ENCODE data around the gene RIMBP3C.
"Not testable (repeated sequence)": the region's sequence is repeated elsewhere in the genome, so short reads cannot be mapped to it uniquely, and the experiment has no call there.

The RIMBP3C gene, protein sequence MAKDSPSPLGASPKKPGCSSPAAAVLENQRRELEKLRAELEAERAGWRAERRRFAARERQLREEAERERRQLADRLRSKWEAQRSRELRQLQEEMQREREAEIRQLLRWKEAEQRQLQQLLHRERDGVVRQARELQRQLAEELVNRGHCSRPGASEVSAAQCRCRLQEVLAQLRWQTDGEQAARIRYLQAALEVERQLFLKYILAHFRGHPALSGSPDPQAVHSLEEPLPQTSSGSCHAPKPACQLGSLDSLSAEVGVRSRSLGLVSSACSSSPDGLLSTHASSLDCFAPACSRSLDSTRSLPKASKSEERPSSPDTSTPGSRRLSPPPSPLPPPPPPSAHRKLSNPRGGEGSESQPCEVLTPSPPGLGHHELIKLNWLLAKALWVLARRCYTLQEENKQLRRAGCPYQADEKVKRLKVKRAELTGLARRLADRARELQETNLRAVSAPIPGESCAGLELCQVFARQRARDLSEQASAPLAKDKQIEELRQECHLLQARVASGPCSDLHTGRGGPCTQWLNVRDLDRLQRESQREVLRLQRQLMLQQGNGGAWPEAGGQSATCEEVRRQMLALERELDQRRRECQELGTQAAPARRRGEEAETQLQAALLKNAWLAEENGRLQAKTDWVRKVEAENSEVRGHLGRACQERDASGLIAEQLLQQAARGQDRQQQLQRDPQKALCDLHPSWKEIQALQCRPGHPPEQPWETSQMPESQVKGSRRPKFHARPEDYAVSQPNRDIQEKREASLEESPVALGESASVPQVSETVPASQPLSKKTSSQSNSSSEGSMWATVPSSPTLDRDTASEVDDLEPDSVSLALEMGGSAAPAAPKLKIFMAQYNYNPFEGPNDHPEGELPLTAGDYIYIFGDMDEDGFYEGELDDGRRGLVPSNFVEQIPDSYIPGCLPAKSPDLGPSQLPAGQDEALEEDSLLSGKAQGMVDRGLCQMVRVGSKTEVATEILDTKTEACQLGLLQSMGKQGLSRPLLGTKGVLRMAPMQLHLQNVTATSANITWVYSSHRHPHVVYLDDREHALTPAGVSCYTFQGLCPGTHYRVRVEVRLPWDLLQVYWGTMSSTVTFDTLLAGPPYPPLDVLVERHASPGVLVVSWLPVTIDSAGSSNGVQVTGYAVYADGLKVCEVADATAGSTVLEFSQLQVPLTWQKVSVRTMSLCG (N-terminal part only)

GRCh38 chr22:21551361-21551760, at the start of gene RIMBP3C:
TSS of gene RIMBP3C (minus strand) at chr22:21551461. CDS start at chr22:21550976, 485 bp downstream.
- not testable (repeated sequence) for DNase-seq (ENCODE audit: low read depth in 2 of 2)

DNA sequence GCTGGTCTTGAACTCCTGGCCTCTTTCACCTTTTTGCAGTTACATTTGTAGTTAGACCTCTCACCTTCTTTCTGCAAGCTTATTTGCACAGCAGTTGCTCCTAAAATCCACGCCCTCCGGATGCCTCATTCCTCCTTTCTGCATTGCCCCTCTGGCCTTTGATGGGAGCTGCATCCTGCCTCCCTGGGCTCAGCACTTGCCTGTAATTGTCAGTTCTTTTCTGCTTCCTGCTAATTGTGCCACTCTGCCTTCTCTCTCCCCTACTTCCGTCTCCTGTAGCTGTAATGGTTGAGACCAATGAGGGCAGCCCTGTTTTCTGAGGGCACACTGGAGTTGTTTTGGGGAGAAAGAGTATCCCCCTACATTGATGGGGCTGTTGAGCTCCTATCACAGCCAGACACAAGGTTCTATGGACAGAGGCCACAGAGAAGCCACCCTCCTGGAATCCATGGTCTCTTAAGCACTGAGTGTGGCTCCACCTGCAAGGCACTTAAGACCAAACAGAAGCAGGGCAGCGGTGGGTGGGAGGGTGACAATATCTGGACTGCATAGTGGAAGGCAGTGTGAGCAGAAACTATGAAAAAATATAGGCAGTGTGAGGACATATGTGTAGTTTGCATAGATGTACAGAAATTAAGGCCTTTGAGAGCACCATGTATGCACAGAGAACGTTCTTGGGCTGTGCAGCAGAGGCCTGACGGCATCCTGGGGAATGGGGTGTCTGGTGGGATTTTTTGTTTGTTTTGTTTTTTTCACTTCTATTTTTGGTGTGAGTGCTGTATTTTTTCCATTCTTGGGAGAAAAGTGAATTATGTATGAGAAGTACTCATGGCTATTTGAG, 48.0 kb upstream of the RIMBP3C start:
- no peak for DNase-seq (ENCODE audit: low read depth in 2 of 2)

- no peak for DNase-seq (ENCODE audit: low read depth in 2 of 2)
These were observed 47.0 kb upstream of the RIMBP3C start for GRCh38 chr22:21598302-21598701.

GRCh38 chr22:21596356-21597135, 45.3 kb upstream of the RIMBP3C start:
- DNase-seq (ENCODE audit: low read depth in 2 of 2), result not testable (repeated sequence)

DNA sequence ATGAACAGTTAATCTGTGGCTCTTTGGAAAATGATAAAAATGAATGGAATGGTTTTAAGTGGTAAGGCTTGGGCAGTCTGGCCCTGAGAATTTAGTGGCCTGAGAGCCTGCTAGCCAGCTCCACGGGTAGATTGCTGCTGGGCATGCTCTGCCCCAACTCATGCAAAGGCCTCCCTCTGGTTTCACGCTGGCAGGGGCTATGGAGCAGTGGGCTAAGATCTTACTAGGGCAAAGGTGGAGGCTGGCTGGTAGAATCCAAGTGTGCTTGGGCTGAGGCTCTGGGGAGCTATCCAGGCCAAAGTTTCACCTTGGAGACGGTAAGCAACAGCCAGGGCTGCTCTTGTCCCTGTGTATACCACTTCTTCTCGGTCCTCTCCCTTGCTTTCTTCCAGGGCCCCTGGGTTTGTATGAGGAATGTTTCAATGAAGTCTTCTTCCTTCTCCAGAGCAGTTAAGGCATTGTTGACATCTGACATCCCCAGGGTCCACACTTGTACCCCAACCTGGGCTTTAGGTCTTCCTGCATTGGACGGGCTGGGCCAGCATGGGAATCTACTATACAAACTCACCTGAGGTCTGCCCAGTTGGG, 43.7 kb upstream of the RIMBP3C start:
- no peak for DNase-seq (ENCODE audit: low read depth in 2 of 2)

GRCh38 chr22:21593406-21594232, 42.4 kb upstream of the RIMBP3C start:
- no peak for DNase-seq (ENCODE audit: low read depth in 2 of 2)

DNA sequence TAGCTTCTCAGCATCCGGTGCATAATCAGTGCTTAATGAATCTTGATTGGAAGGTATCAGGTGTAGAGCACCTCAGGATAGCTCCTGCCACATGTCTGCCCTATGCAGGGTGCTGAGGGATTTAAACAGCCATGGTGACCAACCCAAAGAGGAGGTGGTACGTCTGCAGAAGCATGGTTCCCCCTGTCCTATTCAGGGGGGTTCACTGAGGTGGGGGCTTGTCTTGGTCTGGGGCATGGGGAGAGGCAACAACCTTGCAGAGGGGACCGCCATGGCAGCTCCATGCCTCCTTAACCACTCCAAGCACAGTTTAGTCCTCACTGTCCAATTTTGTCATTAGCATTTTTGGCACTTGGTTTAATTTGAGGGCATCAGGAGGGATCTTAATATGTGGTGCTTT, 41.2 kb upstream of the RIMBP3C start:
- DNase-seq (ENCODE audit: low read depth in 2 of 2), result no peak

DNA sequence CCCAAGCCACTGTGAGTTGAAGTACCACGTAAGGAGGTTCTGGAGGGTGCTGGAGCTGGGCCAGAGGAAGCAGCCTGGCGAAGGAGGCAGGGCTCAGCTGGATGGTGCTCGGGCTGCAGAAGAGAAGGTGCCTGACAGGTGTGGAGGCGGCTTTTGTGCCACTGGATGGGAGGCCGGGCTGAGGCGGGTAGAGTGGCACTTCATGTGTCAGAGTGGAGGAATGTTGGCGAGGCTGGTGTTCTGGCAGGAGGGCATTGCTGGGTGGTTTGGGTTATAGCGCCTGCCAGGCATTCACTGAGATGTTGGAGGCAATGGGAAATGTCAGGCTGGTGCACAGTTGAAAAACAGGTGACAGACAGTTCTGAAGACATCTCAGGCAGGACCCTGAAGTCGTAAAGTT, 40.4 kb upstream of the RIMBP3C start:
- no peak for DNase-seq (ENCODE audit: low read depth in 2 of 2)

- DNase-seq (ENCODE audit: low read depth in 2 of 2), result no peak
These were observed 39.8 kb upstream of the RIMBP3C start for GRCh38 chr22:21590809-21591641.

DNA sequence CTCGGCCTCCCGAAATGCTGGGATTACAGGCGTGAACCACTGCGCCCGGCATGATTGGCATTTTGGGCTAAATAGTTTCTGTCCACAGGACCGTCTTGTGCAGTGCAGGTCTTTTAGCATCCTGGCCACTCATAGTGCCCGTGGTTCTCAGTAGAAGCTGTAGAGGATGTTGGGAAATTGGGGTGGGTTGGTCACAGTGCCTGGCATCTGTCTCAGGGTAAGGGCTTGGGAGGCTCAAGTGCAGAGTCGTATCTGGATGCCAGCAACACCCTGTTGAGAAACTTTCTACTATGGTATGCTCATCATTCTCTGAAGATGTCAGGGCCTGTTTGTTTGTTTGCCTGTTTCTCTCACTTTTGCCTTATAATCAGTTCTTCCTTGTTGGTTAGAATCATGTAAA, 38.1 kb upstream of the RIMBP3C start:
- no peak for DNase-seq (ENCODE audit: low read depth in 2 of 2)

DNA sequence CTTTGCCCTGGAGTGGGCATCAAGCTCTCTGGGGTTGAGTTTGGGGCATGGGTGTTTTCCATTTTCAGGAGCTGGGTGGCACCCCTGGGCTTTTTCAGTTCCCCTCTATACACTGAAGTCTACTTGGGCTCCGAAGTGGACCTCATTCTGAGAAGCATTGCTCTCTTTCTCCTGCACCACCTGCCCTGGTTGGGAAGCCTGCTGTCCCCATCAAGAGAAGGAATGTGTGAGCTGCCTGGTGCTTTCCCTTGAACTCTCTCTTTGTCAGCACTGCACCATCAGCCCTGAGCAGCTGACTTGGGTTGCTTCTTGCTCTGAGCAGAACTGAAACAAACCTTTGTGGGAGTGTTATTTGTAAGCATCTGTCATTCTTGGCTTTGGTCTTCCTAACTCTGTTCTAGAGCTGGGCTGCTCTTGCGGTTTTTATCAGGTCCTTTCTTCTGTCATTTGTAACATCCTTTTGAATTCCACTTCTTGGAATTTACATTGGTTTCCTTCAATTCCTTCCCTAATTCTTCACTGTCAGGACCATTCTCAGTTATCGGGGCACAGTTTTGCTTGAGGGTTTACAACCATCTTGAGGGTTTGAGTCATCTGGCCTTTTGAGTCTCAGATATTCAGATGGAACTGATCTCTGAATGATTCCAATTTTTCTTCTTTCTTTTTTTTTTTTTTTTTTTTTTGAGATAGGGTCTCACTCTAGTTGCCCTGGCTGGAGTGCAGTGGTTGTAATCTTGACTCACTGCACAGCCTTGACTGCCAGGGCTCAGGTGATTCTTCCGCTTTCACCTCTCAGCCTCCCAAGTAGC, 36.7 kb upstream of the RIMBP3C start:
- peak; percentile 35 to 52 for DNase-seq (ENCODE audit: low read depth in 2 of 2)

DNA sequence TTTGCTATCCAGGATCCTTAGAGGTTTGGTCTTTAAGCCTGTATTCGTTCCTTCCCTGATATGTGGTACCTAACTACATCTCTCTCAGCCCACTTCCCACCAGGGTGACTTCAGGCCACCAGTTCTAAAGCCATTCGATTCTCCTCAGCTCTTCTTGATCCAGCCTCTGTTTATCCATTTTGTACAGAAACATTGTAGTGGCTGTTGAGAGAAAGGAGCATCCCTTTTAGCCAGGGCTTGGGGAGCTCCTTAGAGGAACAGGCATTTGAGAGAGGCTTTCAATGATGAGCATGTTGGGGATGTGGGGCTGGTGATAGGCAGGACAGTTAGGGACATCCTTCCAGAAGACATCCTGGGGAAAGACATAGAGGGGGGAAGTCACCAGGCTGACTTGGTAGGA, 34.1 kb upstream of the RIMBP3C start:
- DNase-seq (ENCODE audit: low read depth in 2 of 2), result no peak

DNA sequence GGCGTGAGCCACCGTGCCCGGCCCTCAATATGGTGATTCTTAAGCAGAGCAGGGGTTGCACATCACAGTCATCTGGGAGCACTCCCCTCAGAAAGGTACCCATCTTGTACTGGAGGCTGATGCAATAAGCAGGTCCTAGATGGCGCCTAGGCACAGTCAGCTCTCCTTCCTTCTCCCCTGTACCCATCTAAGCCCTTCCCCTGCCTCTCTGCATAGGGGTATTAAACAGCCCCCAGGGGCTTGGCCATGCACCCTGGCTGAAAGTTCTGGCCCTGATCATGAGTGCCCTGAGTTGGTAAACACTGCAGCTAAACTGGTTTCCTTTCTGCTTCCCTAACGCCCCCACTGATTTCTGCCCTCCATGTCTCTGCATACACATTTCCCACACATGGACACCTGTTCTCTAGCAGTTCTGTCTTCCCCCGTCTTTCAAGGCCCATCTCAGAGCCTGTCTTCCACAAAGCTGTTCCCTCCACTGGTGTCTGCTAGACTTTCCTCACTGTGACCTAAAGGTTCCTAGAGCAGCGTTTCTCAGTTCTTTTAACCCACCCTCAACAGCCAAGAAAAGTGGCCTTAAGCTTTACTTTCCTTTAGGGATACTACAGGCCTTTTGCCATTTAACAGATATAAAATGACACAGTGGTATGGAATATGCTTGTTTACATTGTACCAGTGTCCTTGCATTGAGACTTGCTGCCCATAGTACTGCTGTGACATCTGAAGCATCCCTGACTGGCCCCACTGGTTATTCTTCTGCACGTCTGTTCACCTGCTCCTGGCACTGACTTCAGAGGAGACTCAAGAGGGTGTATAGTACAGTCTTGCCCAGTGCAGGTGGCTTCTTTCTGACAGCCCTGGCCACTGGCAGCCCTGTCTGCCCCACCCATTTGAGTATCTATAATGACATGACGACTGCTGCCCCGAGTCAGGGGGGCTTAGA, 31.8 kb upstream of the RIMBP3C start:
- DNase-seq (ENCODE audit: low read depth in 2 of 2), result no peak

GRCh38 chr22:21581009-21581713, 29.9 kb upstream of the RIMBP3C start:
- not testable (repeated sequence) for DNase-seq (ENCODE audit: low read depth in 2 of 2)

- DNase-seq (ENCODE audit: low read depth in 2 of 2), result not testable (repeated sequence)
These were observed 29.4 kb upstream of the RIMBP3C start for GRCh38 chr22:21580623-21581007.

DNA sequence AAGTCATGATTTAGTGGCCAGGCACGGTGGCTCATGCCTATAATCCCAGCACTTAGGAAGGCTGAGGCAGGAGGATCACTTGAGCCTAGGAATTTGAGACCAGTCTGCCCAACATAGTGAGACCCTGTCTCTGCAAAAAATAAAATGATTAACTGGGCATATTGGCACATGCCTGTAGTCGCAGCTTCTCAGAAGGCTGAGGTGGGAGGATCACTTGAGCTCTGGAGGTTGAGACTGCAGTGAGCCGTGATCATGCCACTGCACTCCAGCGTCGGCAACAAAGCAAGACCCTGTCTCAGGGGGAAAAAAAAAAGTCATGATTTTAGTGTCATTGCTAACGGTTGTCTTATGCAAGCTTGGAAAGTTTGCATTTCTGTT, 28.2 kb upstream of the RIMBP3C start:
- DNase-seq (ENCODE audit: low read depth in 2 of 2), result no peak
